SW480 (cell line): Measurements from ENCODE around the gene KRTAP12-1.
A peak's percentile ranks its signal among the peaks of the same experiment; 100 is the strongest.
"Not testable (repeated sequence)": the region's sequence is repeated elsewhere in the genome, so short reads cannot be mapped to it uniquely, and the experiment has no call there.

Source experiments
- DNase-seq: peaks from one replicate; pipeline ENCODE4 v3.0.0-alpha.2; 2016; ENCODE audit warnings: low spot score

The KRTAP12-1 gene

DNA sequence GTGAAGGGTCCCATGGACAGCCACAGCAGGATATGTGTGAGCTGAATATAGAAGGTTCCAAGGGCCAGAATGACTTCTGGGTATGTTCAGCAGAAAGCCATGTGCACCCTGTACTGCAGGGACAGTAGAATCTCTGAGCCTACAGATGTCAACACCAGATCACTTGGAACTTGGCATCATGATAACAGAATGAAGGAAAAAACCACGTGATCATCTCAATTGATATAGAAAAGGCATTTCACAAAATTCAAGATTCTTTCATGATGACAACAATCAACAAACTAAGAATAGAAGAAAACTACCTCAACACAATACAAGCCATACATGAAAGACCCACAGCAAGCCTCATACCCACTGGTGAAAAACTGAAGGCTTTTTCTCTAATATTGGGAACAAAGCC, 14.4 kb downstream of the KRTAP12-1 start:
- DNase-seq: no peak

DNA sequence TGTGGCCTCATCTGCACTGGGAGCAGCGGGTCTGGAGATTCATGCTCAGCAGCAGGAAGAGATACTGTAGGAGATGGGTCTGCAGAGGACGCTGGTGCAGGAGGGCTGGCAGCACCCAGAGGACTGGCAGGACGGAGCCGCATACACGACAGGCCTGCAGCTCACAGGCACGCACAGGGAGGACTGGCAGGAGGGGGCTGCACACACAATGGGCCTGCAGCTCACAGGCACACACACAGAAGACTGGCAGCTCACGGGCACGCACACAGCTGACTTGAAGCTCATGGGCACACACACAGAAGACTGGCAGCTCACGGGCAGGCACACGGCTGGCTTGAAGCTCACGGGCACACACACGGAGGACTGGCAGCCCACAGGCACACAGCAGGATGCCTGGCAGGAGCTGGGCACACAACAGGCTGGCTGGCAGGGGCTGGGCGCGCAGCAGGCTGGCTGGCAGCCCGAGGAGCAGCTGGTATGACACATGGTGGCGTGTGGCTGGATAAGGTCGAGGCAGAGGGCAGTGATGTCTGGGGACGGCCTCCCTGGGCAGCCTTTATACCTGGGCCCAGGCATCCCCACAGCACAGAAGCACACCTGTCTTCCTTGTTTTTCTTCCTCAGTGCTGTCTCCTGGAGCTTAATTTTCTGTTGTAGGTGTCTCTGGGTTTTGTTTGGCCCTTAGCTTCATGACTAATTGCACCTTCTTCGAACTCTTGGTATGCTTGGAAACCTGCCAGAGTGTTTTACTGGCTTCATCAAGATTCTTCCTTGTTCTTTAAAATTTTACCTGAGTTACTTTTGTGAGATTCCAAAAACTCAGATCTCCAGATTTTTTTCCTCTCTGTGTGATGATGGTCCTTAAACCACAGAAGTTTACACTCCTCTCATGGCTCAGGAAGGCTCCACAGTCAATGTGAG, 15.3 kb downstream of the KRTAP12-1 start, which contains the start of gene KRTAP12-2:
Gene KRTAP12-2 (minus strand): TSS at position 527 of the 920 bp plus-strand sequence. CDS start 41 bp downstream, at position 486.
- no peak for DNase-seq

DNA sequence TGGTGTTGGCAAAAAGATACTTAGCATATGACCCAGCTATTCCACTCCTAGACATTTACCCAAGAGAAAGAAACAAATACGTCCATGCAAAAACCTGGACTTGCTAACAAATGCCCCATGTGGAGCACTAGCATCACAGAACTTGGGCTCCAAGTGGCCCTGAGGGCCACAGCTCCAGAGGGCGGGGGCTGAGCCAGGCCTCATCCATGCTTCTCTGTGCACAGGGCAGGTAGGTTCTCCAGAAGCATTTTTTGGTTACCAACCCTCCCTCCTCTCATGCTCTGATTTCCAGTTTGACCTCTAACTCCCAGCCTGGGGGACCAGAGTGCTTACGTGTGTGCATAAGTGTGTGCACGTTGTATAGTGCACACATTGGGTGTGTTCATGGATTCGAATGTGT, 17.3 kb downstream of the KRTAP12-1 start:
- no peak for DNase-seq

DNA sequence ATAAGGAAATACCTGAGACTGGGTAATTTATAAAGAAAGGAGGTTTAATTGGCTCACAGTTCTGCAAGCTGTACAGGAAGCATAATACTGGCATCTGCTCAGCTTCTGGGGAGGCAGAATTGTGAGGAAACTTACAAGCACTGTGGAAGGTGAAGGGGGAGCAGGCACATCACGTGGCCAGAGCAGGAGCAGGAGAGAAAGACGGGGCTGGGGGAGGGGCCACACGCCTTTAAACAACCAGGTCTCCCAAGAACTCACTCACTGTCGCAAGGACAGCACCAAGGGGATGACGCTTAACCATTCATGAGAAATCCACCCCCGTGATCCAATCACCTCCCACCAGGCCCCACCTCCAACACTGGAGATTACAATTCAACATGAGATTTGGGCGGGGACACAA, 20.4 kb downstream of the KRTAP12-1 start:
- DNase-seq: not testable (repeated sequence)

DNA sequence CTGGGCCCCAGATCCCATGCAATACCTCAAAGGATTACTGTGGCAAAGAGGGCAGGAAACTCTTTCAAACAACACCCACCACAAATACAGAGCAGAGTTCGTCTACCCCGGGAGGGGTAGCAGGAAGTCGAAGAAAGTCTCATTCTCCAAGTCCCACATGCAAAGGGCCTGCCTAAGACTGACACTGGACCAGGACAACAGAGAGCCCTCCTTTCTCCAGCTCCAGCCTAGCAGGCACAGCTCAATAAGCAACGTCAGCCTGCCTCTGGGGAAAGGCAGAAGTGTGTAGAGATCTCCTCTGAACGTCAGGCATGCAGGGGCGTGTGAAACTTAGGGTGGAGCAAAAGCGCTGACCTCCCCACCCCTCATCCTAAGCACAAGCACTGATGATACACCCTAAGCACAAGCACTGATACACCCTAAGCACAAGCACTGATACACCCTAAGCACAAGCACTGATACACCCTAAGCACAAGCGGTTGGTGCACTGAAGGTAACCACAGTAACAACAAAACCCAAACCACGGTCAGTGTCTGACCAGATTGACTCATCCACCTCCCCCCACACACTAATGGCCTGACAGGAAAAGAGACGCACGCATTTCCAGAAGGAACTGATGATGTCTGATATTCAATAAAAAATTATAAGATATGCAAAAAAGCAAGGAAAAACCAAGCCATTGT, 22.9 kb downstream of the KRTAP12-1 start:
- DNase-seq: peak; percentile 41

DNA sequence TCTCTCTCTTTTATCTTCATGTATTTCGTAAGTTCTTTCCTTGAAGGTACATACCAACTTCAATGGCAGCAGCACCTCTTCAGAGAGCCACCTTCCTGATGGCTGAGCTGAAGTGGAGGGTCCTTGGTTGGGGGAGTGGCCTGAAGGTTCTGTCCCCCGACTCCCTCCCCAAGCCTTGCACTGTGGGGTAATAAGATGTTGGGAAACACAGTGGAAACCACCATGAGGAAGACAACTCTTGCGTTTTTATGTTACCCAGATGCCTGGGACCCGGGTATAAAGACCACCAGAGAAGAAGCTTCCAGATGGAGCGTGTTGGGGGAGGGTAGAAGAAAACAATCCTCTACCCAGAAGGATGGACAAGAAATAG, 23.4 kb downstream of the KRTAP12-1 start:
- no peak for DNase-seq

DNA sequence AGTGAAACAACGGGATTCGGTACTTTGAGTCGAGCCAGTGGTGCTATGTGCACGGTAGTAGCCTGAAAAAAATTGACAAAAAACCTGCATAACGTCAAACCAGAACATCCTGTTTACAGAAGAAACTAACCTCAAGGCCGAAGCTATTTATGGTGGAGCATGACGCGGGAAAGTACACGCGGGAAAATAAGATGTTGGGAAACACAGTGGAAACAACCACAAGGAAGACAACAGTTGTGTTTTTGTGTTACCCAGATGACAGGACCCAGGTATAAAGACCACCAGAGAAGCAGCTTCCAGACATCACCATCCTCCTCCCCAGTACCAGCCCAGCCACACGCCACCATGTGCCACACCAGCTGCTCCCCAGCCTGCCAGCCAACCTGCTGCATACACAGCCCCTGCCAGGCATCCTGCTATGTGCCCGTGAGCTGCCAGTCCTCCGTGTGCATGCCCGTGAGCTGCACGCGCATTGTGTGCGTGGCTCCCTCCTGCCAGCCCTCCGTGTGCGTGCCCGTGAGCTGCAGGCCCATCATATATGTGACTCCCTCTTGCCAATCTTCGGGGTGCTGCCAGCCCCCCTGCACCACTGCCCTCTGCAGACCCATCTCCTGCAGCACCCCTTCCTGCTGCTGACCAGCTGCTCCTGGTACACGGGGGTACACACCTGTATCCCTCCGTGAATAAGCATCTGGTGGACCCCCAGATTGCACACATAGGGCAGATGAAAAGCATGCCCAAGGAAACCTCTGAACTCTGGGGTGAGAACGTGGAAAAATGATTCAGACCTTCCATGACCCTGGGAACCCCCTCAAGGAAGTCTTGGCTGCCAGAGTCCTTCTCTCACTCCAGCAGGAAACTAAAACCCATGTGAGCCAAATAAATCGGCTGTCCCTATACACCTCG, 24.1 kb downstream of the KRTAP12-1 start, which contains the start of gene KRTAP12-3:
Gene KRTAP12-3 (plus strand): TSS at position 298 of the 906 bp plus-strand sequence. CDS start 48 bp downstream, at position 346.
- no peak for DNase-seq

DNA sequence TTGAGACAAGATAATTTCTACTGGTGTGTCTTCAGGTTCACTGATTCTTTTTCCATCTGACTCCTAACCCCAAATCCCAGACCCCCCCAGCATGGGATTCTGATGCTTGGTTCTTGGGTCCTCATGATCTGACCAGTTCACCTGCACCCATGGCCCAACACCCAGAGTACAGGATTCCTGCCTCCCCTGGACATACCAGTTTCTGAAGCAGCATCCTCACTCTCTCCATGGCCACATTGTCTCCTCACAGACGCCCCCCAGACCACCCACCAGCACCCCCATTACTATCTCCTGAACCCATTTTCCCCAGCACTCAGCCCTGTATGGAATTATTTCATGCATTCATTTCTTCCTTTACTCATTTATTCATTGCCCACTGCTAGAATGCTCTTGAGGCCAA, 25.1 kb downstream of the KRTAP12-1 start:
- no peak for DNase-seq

DNA sequence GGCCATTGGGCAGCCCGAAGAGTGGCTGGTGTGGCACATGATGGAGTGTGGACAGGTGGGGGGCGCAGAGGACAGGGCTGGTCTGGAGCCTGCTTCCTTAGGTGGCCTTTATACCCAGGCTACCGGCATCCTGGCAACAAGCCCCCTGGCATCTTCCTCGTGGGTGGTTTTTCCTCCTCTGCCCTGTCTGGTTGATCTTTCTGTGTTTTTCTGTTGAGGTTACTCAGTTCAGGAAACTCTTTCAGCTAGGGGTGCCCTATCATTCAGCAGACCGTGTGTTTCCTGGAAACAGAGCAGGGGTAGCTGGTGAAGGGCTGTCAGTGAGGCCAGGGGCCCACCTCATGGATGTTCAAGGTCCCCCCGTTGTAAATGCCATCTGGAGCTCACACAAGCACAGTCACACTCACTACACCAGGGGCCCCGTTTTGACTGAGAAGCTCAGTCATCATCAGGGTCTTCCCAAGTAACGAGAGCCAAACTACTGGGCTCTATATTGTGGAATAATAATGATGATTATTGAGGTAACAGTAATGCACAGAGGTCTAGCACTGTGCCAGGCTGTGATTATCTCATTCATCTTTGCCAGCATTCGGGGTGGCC, 27.3 kb downstream of the KRTAP12-1 start, which contains the start of gene KRTAP12-4:
Gene KRTAP12-4 (minus strand): TSS at position 84 of the 600 bp plus-strand sequence. CDS start 45 bp downstream, at position 39.
- no peak for DNase-seq

DNA sequence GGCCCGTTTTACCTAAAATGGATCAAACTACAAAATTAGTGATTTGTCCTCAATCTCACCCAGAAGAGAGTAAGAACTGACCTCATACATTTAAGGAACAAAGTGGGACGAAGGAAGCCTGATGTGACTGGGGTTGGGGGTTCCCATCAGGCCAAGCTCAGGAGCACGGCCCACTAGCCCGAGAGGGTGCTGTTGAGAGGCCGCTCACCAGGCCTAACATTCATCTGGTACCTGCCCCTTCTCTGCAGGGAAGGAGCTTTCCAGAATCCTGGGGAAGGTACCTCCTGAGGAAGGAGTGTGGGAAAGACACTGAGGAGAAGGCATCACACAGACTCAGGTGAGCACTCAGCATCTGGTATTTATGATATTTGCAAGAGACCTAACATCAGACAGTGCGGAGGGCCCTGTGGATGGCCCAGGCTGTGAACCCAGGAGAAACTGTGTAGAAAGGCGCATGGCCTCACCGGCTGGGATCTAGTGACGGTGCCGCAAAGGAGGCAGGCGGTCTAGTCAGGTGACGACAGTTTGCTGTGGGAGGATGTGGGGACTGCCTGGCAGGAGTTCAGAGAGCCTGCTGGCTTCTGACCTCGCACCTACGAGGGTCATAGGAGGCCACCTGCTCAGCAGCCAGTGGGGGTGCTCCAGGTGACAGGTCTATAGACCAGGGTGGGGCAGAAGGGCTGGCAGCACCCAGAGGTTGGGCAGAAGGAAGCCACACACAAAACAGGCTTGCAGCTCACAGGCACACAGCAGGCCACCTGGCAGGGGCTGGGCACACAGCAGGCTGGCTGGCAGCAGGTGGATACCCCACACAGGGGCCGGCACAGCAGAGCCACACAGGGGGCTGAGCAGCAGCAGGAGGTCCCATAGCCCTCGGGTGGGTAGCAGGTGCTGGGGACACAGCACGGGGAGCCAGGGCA, 28.0 kb downstream of the KRTAP12-1 start:
- DNase-seq: no peak

DNA sequence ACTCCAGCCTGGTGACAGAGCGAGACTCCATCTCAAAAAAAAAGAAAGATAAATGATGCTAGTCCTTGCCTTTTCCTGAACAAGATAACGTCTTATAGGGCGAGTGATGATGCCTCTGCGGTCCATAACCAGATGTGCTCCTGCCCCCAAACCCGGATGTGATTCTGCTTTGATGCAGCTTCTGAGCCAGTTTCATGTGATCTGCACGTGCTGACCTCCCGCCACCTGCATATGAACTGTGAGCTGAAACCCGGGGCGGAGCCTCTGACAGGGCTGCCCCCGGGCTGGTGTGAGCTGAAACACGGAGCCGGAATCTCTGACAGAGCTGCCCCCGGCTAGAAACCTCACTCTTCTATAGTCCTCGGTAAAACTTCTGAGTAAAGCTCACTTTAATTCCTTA, 28.8 kb downstream of the KRTAP12-1 start:
- DNase-seq: no peak

DNA sequence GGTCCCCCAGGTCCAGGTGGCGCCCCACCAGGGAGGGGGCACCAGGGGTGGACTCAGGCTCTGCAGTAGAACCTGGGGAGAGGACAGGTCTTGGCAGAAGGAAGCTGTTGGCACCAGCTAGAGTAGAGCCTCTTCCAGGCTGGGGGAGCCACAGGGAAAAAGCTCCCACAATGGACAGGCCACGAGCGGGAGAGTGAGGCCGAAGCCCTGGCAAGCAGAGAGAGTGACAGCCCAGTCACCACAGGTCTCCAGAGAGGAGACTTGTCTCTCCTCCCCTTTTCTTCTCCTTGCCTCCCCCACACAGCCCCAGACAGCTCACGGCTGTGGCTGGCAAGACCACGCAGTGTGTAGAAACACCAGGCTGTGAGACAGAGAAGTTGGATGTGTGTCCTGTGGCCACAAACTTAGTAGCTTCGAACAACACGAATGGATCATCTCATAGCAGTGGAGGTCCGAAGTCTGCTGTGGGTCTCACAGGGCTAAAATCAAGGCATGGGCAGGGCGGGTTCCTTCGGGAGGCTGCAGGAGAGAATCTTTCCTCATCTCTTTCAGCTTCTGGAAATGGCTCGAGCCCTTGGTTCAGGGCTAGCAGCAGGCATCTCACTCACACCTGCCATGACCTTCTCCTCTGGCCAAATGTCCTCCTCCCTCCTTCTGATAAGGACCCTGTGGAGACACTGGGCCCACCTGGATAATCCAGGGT, 30.8 kb downstream of the KRTAP12-1 start:
- no peak for DNase-seq

DNA sequence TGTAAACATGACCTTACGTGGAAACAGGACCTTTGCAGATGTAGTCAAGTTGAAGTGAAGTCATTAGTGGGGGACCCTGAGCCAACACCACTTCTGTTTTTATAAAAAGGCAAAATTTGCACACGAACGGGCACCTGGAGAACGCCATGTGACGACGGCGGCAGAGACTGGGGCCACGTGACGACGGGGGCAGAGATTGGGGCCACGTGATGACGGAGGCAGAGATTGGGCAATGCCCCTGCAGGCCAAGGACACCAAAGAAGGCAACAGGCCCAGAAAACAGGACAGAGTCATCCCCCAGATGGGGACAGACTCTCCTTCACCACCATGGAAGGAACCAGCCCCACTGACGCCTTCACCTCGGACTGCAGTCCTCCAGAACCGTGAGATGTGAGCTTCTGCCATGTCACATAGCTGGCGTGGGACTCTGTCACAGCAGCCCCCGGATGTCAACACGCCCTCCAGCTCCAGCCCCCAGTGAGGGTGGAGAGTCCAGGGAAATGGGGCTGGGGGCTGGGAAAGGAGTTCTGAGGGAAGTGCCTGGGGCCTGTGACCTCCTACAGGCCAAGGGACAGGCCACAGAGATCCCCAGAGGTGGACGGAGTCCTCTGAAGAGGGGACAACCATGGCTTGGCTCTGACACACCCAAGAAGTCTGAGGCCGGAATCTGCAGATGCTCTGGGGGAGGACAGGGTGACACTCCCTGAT, 31.5 kb downstream of the KRTAP12-1 start:
- no peak for DNase-seq

DNA sequence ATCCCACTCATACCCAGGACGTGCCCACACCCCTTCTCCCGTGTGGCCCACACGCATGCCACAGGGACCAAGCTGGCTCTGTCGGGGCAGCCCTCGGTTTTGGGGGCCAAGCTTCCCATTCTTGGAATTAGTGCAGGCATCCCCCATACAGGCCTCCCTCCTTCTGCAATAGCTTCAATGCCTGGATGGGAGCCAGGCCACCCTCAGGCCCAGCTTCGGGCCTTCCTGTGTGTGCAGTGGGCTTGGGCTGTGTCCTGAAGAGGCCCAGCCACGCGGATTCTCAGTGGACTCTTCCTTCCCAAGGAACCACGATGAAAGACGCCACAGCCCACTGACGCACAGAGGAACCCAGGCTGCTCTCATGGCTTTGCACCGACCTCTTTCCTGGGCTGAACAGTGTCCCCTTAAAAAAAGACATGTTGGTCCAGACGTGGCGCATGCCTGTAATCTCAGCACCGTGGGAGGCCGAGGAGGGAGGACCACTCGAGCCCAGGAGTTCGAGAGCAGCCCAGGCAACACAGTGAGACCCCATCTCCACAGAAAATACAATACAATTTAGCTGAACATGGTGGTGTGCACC, 32.4 kb downstream of the KRTAP12-1 start:
- no peak for DNase-seq

DNA sequence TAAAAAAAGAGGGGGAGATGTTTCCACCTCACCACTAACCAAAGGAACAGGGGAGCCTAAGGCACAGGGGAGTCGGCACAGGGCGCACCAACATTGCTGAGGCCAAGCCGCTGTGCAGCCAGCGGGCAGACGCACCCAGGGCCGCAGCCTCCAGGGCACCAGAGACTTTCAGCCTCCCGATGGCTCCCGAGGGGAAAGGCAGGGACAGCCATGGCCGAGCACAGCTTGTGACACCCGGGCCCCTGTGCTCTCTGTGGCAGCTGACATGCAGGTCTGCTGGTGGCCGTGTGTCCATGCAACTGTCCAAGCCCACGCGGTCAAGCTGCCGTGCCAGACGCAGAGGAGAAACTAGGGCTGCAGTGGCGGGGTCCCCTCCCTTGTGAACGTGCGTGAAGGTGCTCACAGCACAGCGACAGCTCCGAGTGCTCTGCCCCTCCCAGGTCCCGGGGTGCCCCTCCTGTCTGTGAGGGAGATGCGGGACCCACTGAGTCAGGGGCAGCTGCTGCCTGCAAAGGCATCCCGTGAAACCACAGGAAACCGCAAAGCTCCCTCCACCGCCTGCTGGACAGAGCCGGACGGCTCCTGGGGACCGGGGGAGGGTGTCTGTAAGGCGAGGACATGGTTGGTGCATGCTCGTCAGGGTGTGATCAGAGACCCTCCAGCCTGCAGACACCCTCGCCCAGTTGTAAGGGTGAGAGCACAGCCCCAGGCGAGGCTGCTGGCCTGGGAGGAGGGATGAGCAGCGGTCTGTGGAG, 33.2 kb downstream of the KRTAP12-1 start:
- no peak for DNase-seq

DNA sequence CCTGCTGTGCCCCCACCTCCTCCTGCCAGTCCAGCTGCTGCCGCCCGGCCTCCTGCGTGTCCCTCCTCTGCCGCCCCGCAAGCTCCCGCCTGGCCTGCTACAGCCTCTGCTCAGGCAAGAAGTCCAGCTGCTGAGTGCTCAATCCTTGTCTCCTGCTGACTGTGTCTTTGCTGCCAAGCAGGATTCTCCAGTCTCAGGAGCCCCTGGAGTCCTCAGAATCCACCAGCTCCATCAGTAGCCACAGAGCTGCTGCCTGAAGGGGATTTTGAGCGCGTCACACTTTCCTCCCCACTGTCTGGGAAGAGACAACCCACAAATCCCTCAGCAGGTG, 34.8 kb downstream of the KRTAP12-1 start:
- DNase-seq: no peak

DNA sequence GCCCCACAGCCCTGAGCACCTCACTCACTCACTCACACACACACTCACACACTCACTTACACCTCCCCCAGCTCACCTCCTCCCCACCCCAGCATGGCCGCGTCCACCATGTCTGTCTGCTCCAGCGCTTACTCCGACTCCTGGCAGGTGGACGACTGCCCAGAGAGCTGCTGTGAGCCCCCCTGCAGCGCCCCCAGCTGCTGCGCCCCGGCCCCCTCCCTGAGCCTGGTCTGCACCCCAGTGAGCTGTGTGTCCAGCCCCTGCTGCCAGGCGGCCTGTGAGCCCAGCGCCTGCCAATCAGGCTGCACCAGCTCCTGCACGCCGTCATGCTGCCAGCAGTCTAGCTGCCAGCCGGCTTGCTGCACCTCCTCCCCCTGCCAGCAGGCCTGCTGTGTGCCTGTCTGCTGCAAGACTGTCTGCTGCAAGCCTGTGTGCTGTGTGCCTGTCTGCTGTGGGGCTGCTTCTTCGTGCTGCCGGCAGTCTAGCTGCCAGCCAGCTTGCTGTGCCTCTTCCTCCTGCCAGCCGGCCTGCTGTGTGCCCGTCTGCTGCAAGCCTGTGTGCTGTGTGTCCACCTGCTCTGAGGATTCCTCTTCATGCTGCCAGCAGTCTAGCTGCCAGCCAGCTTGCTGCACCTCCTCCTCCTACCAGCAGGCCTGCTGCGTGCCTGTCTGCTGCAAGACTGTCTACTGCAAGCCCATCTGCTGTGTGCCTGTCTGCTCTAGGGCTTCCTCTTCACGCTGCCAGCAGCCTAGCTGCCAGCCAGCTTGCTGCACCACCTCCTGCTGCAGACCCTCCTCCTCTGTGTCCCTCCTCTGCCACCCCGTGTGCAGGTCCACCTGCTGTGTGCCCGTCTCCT, 35.4 kb downstream of the KRTAP12-1 start, which contains the start of gene KRTAP10-11:
Gene KRTAP10-11 (plus strand): TSS at position 49 of the 856 bp plus-strand sequence. CDS start 45 bp downstream, at position 94.
- DNase-seq: not testable (repeated sequence)
